HG03520 (cell line): ENCODE results near the gene TASP1.
"Not testable (repeated sequence)": the region's sequence is repeated elsewhere in the genome, so short reads cannot be mapped to it uniquely, and the experiment has no call there.

Source experiments
- ATAC-seq: cut with Tn5 transposase; IDR thresholded peaks from one replicate; pipeline ENCODE4 v1.9.1; 2021; ENCODE audit warnings: mild to moderate bottlenecking, moderate library complexity; ENCODE audit not compliant: unreplicated experiment

Gene TASP1

DNA sequence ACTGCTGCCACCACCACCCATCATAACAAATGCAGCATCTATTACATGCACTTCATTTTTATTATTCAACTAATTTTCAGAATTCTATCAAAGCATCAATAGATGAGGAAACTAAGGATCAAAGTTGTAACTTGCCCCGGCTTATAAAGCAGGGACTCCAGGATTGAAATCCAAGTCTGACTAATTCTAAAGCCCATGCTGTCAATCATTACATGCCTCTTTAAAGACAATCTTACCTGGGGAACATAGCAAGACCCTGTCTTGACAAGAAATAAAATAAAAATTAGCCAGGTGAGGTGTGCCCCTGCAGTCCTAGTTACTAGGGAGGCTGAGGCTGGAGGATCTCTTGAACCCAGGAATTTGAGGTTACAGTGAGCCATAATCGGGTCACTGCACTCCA, 235.3 kb downstream of the TASP1 start:
- no peak for ATAC-seq

DNA sequence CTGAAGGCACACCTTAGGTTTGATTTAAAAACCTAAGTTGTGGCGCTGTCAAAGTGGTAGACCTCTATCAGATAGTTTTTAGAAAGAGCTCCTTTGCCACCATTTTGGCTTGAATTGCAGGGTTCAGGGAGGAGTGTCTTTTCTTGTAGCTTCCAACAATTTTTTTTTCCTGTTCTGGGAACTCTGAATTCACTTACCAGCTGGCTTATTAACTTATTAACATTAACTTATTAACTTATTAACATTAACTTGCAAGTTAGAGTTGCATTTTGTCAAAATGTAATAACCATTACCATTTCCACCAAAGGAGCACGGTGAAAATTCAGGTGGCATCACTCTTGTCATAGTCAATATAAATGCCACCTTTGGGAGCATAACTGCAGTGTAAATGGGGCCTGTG, 235.7 kb downstream of the TASP1 start:
- ATAC-seq, result no peak

DNA sequence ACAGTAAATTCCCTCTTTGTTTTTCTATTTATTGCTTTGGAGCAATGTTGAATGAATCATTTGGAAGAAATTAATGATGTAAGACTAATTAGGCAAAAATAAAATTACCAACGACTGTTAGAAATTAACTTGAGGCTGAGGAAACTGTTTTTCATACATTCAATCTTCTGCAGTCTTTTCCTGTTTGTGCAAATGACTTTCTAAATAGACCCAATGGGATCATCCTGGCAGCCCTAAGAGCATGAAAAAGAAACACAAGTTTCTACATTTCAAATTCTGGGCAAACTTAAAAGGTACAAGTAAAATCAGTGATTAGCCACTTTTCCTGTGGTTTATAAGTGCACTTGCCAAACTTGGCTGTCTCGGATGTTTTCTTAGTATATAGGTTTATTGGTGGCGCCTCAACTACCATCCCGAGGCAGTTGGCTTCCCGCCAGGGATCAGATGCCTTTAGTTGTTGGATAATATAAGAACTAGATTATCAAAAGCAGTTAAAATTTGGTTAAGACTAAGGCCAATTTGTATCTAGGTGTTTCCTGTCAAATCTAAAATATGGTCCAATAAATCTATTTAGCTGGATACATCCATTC, 236.5 kb downstream of the TASP1 start:
- no peak for ATAC-seq

DNA sequence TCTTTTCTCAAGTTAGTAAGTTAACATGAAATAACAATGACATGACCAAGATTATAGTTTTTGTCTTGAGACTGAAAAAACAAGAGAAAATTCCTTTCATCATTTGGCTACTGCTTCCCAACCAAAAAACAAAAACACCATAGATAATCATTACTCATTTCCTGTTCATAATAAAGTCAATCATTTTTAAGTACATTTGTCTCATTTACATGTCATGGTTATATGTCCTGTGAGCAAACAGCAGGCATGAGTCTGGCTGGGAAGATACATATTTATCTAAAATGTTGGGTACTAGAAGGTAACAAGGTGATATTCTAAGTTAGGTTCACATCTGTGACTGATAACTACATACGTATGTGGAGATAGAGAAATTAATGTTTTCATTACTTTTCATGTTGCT, 237.1 kb downstream of the TASP1 start:
- ATAC-seq, result no peak

DNA sequence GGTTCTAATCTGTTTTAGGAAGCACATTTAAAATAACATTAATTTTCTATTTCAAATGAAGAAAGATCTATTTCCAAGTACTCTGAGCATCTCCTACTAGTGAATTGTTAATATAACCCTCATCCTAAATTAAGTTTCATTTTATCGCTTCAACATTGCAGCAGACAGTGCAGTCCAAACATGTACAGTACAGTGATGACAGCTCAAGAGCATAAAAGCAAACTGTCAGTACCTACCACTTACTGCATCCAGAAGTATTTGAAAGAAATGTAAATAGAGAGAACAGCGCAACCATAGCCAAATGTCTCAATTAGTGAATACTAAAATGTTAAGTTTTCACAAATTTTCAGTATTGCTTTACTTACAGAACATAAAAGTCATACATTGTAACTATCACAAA, 238.3 kb downstream of the TASP1 start:
- ATAC-seq, result no peak

DNA sequence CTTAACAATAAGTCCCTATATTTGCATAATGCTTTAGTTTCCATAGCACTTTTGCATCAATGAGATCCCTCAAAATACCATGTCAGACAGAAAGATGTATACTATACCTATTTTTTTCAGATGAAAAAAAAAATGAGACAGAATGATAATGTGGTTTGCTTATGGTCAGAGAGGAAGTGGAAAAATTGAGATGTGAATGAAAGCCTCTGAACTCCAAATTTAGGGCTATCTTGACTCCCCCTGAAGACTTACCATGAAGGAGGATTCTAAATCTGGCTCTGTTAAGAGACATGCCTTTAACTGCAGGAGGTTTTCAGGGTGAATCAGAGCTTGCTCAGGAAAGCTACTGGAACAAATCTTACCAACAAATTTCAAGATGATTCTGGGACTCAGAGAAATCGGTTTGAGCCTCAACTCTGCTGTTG, 241.4 kb downstream of the TASP1 start:
- no peak for ATAC-seq

DNA sequence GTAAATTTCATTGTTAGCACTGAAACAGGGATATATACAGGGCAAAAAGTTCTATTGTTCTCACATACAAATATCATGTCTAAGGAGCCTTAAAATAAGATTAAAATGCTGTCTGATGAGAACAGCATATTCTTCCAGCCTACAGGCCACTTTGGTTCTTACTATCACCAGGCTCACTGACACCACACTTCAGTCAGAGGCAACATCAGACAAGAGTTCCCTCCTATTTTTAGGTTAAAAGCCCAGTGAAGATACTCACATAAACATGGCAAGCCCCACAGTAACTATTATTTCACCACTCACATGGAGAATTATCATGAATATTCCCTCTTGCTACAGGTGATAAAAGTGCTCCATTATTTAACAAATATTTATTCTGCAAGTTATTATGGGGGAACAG, 241.9 kb downstream of the TASP1 start:
- no peak for ATAC-seq

DNA sequence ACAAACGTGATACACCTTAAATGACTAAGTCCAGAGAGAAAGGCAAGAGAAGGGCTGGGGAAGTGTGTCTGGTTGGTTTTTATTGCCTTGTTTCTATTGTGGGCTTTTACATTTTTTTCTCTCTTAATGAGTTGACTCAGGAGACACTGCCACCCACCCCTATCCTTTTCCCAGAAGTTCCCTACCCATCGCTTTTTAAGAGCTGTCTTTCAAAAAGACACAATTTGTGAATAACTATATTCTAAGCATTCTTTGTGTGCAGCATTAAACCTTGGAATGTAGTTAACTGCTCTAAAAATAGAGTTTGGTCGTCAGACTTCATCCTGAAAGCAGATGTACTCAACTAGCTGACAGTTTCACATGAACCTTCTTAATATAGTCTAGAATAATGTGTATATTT, 242.7 kb downstream of the TASP1 start:
- ATAC-seq, result no peak

DNA sequence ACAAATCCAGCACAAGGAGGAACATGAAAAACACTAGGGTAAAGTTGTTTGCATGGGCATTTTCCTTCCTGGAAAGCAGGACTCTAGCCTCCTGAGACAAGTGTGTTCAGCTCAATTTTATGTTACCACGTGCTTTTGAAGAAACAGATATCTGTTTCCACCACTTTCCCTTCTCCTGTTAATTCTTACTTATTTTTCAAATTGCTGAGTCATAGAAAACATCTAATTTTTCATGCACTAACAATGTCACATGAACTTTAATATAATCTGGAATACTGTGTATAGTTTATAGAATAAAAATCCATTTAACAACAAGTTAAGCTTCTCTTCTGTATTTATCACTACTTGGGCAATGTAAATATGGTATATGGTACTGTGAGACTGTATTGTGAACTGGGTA, 243.5 kb downstream of the TASP1 start:
- no peak for ATAC-seq

DNA sequence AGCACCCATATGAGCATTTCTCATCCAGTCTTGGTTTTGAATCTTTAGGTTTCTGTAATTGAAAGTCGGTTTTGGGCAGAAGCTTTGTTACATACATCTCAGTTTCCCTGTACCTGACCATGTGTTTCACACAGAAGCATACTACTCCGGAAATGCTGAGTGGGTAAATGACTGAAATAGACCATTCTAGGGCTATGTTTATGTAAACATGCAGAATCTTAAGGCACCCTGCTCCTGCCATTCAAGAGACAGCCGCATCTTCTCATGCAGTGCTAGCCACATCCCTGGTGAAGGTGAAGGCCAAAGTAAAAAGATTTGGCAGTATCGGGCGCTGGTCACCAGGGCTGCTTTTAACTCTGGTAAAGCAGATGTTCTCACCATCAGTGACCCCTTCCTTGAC, 246.3 kb downstream of the TASP1 start:
- ATAC-seq, result no peak

DNA sequence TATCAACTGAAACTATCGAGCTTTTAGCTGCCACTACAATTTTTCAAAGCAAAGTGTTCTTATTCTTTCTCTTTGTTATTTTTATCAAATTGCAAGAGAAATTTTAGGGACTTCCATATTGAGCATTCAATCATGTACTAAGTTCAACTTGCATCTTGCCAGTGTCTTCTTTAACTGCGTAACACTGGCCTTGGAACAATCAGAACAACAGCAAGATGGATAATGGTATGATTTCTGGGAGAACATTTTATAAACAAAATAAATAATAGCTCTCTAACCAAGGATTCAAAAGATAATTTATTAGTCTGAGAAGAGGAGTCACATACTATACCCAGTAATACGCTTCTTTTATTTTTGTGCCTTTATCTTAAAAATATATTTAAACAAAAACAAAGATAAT, 249.6 kb downstream of the TASP1 start:
- ATAC-seq, result no peak

DNA sequence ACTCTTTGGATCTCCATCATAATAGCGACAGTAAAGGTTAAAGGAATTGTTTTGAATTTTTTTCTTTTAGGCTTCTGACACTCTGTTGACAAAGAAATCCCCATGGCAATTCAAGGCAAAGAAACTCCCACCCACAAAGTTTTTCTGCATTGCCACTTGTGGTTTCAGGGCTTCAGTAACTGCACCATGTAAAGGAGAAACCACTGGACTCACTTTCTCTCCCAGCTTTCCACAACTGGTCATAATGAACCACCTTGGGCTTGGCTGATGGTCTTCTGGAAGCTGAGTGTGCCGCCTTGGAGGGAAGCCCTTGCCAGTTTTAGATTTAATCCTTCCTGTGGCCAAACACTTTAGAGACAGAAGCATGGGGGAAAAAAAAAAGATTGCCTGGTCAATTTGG, 254.6 kb downstream of the TASP1 start:
- ATAC-seq, result no peak

DNA sequence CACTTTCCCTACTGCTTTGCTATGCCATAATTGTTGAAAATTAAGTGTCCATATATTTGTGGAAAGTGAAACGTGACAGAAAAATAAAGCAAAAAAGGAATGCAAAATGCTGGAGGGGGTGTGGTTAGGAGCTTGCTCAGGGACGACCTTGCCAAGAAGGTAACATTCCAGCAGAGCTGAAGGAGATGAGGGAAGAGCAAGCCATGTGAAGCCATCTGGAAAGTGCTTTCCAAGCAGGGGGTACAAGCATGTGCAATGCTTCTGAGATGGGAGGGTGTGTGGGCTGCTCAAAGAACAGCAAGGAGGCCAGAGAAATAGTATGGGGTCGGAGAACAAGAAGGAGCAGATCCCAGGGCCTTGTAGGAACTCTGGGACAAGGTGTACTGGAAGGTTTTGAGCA, 255.9 kb downstream of the TASP1 start:
- ATAC-seq, result no peak

DNA sequence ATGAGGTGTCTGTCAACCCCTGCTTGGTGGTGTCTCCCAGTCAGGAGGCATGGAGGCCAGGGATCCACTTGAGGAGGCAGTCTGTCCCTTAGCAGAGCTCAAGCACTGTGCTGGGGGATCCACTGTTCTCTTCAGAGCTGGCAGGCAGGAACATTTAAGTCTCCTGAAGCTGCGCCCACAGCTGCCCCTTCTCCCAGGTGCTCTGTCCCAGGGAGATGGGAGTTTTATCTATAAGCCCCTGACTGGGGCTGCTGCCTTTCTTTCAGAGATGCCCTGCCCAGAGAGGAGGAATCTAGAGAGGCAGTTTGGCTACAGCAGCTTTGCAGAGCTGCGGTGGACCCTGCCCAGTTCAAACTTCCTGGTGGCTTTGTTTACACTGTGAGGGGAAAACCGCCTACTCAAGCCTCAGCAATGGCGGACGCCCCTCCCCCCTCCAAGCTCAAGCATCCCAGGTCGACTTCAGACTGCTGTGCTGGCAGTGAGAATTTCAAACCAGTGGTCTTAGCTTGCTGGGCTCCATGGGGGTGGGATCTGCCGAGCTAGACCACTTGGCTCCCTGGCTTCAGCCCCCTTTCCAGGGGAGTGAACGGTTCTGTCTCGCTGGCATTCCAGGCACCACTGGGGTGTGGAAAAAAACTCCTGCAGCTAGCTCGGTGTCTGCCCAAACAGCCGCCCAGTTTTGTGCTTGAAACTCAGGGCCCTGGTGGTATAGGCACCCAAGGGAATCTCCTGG, 258.1 kb downstream of the TASP1 start:
- ATAC-seq, result not testable (repeated sequence)

DNA sequence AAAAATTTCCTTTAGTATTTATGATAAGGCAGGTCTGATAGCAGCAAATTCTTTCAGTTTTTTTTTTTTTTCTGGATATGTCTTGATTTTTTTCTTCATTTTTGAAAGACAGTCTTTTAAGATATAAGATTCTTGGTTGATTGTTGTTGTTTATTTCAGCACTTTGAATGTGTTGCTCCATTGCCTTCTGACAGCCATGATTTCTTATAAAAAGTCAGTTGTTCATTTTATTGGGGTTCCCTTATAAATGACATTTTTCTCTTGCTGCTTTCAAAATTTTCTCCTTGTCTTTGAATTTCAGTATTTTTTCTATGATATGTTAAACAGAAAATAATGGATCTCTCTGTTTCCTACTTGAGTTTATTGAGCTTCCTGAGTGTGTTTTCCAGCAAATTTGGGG, 265.3 kb downstream of the TASP1 start:
- no peak for ATAC-seq

DNA sequence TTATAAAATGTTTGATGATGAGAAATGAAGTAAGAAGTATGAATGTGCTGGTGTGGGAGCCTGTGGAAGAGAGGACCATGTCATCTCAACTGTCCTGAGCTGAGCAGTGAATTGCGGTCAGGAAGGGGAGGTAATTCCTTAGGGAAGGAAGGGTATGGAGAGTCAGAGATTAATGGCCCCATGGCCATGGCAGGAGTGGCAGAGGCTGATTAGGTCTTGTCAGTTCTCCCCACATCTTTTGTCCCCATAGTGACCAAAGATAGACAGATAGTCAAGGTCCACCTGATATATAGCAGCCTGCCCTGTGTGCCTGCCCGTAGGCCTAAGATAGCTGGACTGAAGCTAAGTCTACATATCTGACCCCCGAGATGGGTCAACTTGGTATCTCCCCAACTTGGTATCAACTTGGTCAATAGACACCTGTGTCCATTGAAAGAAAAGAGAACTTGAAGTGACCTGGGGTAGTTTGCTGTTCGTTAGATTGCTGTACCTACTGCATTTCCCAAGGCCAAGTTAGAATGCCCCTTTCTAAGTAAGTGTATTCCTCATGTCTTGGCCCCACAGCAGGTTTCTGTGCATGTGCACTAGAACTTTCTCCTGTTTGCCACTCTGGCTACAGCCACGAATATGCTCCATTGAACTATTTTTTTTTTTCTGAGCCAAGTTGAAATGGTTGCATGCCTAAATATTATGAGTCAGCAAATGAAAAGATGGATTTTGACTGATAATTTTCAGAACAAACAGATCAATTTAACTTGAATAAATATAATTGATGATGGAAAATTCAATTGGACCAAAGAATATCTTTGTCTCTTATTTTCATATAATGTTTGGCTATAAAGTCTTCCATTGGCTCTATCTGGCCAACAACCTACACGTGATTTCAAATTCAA, 274.2 kb downstream of the TASP1 start:
- ATAC-seq, result no peak

DNA sequence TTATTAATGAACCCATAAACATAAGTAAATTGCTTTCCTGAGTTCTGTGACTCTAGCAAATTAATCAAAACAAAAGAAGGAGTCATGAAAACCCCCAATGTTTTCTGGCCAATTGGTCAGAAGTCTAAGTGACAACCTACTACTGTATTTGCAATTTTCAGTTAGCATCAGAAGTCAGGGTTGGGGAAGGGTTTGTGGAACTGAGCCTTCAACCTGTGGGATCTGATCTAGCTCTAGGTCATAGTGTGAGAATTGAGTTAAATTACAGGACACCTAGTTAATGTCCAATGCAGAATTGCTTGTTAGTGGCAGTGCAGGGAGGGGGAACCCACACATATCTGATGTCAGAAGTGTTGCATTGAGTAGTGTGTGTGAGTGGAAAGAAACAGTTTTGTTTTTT, 275.3 kb downstream of the TASP1 start:
- no peak for ATAC-seq

DNA sequence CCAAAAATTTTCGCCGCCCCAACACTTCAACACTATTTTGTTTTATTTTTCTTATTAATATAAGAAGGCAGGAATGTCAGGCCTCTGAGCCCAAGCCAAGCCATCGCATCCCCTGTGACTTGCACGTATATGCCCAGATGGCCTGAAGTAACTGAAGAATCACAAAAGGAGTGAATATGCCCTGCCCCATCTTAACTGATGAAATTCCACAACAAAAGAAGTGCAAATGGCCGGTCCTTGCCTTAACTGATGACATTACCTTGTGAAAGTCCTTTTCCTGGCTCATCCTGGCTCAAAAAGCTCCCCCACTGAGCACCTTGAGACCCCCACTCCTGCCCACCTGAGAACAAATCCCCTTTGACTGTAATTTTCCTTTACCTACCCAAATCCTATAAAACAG, 276.6 kb downstream of the TASP1 start:
- not testable (repeated sequence) for ATAC-seq

DNA sequence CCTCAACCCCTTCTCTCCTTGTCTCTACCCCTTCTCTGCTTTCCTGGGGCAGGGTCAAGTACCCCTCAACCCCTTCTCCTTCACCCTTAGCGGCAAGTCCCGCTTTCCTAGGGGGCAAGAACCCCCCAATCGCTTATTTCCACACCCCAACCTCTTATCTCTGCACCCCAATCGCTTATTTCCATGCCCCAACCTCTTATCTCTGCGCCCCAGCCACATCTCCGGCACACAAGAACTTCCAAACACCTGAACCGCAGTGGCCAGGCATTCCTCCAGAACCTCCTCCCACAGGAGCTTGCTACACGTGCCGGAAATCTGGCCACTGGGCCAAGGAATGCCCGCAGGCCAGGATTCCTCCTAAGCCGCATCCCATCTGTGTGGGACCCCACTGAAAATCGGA, 279.8 kb downstream of the TASP1 start:
- ATAC-seq, result not testable (repeated sequence)

DNA sequence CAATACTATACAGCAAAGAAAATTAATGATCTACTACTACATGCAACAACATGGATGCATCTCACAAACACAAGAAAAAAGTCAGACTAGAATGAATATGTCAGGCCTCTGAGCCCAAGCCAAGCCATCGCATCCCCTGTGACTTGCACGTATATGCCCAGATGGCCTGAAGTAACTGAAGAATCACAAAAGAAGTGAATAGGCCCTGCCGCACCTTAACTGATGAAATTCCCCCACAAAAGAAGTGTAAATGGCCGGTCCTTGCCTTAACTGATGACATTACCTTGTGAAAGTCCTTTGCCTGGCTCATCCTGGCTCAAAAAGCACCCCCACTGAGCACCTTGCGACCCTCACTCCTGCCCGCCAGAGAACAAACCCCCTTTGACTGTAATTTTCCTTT, 280.9 kb downstream of the TASP1 start:
- not testable (repeated sequence) for ATAC-seq

DNA sequence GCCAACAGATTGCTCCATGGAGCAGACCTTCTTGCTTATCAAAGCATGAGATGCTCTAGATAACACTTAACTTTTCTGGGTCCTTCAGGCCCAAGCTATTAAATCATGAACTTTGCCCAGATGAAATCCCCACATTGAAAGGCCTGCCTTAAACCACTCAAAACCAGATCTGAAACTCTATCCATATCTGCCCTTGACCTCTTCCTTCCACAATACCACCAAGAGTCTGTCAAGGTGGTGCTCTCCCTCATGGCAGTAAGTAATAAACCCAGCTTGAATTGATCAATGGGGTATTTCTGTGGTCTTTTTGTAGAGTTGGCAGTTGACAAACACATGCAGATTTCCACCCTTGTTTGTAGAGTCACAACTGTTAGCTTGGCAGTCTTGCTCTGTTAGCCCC, 282.1 kb downstream of the TASP1 start:
- no peak for ATAC-seq

DNA sequence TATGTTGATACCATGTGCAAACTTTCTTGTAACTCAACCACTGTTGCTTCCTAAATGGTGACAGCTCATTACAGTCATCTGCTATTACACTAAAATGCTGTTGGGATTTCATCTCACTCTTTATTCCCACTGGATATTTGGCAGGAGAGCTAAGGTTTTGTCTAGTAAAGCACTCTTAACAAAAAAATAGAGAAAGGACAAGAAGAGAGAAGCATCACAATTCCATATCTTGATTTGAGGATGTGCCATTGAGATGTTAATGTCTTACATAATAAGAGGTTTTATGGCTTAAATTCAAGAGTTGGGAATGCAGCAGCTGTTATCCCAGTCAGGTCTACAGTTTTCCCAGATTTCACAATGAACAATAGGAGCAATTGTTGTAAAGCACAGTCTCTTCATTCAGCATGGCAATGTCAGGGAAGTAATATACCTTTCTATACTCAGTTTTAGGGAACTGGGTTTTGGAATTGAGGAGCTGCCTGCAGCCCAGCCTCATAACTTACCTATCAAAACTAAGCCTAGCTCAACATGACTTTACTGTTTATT, 282.7 kb downstream of the TASP1 start:
- no peak for ATAC-seq
